T-cell (primary cell): Measurements from ENCODE around the gene GJA3. TPM values are rescaled to one million over a fixed set of nuclear protein-coding genes. Genes with fewer than 3 reads are reported as not detected.

Source experiments
- ATAC-seq, 4 experiments: fragments of 200-7000 bp in 3 of 4; fragments of 150-1000 bp in 1 of 4; cut with Tn5 transposase; replicated peaks in 1 of 4; 1 replicate in 3 of 4; 2 replicates in 1 of 4; pipeline ENCODE4 v1.10.0; 2021; ENCODE audit warnings: moderate library complexity in 3 of 4, mild to moderate bottlenecking in 2 of 4, moderate number of reproducible peaks in 1 of 4
- CTCF ChIA-PET, 2 donors: fragments of 300-600 bp; sonication (Branson Sonifier 250); formaldehyde crosslinking; loops; one replicate each; lab custom pipeline; 2022; ENCODE audit warnings: antibody characterized with exemption in 2 of 2; lab: Charles Lee
- POLR2A ChIA-PET, 2 donors: fragments of 300-600 bp; sonication (Branson Sonifier 250); formaldehyde crosslinking; loops; one replicate each; lab custom pipeline; 2022; ENCODE audit warnings: antibody characterized with exemption in 2 of 2; lab: Charles Lee
- DNase-seq, 35 experiments: peaks; one replicate each; pipeline versions ENCODE4 v3.0.0 to v3.0.0-alpha.2; 2013 to 2023
- H3K27ac ChIP-seq: one replicate; pipeline ENCODE4 v1.5.1; 2013; ENCODE audit warnings: low read length
- H3K27me3 ChIP-seq, 2 experiments: replicated peaks in 1 of 2; 1 replicate in 1 of 2; 2 replicates in 1 of 2; pipeline versions ENCODE4 v1.6.1 to v1.7.0; 2013; ENCODE audit warnings: low read length in 1 of 2, mixed read lengths in 1 of 2; ENCODE audit not compliant: control insufficient read depth in 2 of 2, insufficient read depth in 2 of 2; ENCODE audit errors: extremely low read depth in 1 of 2
- H3K36me3 ChIP-seq, 2 donors: 1 replicate in 1 of 2; 2 replicates in 1 of 2; pipeline versions ENCODE4 v1.6.1 to v1.7.0; 2013; ENCODE audit warnings: low read length in 1 of 2; ENCODE audit not compliant: control insufficient read depth in 2 of 2, insufficient read depth in 1 of 2; ENCODE audit errors: extremely low read depth in 1 of 2
- H3K4me1 ChIP-seq, 2 experiments: 1 replicate in 1 of 2; 2 replicates in 1 of 2; pipeline versions ENCODE4 v1.6.1 to v1.7.0; 2013; ENCODE audit warnings: low read length in 2 of 2, mixed read lengths in 1 of 2; ENCODE audit not compliant: insufficient read depth in 2 of 2, control insufficient read depth in 1 of 2; ENCODE audit errors: extremely low read depth in 1 of 2
- H3K4me3 ChIP-seq, 2 donors: 1 replicate in 1 of 2; 2 replicates in 1 of 2; pipeline versions ENCODE4 v1.5.1 to v1.7.0; 2013; ENCODE audit warnings: mild to moderate bottlenecking in 2 of 2, low read length in 1 of 2, moderate library complexity in 1 of 2; ENCODE audit not compliant: control insufficient read depth in 1 of 2; ENCODE audit errors: extremely low read depth in 1 of 2
- H3K9me3 ChIP-seq: 2 replicates; pipeline ENCODE4 v1.7.0; 2013
- H3K27ac Mint-ChIP-seq, 2 donors: one replicate each; pipeline ENCODE4 v1.8.0; 2020 to 2021; ENCODE audit warnings: mild to moderate bottlenecking in 2 of 2, mixed read lengths in 2 of 2
- H3K27me3 Mint-ChIP-seq, 2 donors: one replicate each; pipeline ENCODE4 v1.8.0; 2021 to 2022; ENCODE audit warnings: mixed read lengths in 2 of 2
- H3K36me3 Mint-ChIP-seq: one replicate; pipeline ENCODE4 v1.8.0; 2021; ENCODE audit warnings: mixed read lengths
- H3K4me1 Mint-ChIP-seq, 3 donors: one replicate each; pipeline ENCODE4 v1.8.0; 2020 to 2022; ENCODE audit warnings: mixed read lengths in 3 of 3, mild to moderate bottlenecking in 1 of 3
- H3K4me3 Mint-ChIP-seq, 3 donors: one replicate each; pipeline ENCODE4 v1.8.0; 2020 to 2022; ENCODE audit warnings: mild to moderate bottlenecking in 3 of 3, mixed read lengths in 3 of 3, moderate library complexity in 3 of 3
- H3K9me3 Mint-ChIP-seq, 3 donors: one replicate each; pipeline ENCODE4 v1.8.0; 2020 to 2022; ENCODE audit warnings: mixed read lengths in 3 of 3
- WGBS: methylation state at CpG from one replicate; pipeline ENCODE4 v1.1.5; 2013; ENCODE audit warnings: missing lambda C conversion rate; ENCODE audit not compliant: insufficient coverage; 5-methylcytosine and 5-hydroxymethylcytosine counted together
- total RNA-seq, 35 experiments: library from RNA in 6 of 35; stranded (reverse) in 6 of 35; fragments of 120-200 nt in 1 of 35; gene quantifications; one replicate each; pipeline versions ENCODE4 v1.2.1 to v1.2.4 and lab custom pipeline; 2013 to 2026

GJA3 gene
- total RNA-seq (under 1 TPM; 0.10 to 0.93 (median 0.42) TPM), total RNA-seq (lab: John Stamatoyannopoulos, UW) (0.08 to 2.1 (median 0.75) reads per million in 29 experiments)
- total RNA-seq (2013), result 0.22 TPM

- Mint-ChIP-seq H3K9me3 (no peaks in the 10 kb centered on the region), H3K36me3 (no peaks in the 10 kb centered on the region), H3K4me3 (peak within 1 kb of the TSS; percentile 81 to 85 (median 82)), H3K4me1 (peaks cover 17 to 22% (median 18%) of the 10 kb centered on the region in 3 donors), H3K27ac (peak within 1 kb of the TSS in 1 of 2 donors; percentile 72), H3K27me3 (peaks cover 19 to 56% of the 10 kb centered on the region in 2 donors)
- Histone ChIP-seq H3K4me3 (peak within 1 kb of the TSS; percentile 43 to 77), H3K9me3 (no peaks in the 10 kb centered on the region), H3K4me1 (peaks cover 4 to 20% of the 10 kb centered on the region in 2 experiments), H3K27me3 (peaks cover 19 to 43% of the 10 kb centered on the region in 2 experiments), H3K36me3 (no peaks in the 10 kb centered on the region), H3K27ac (no peak within 1 kb of the TSS)
- ChIA-PET POLR2A (no interaction called here), CTCF (interaction anchor here in 1 of 2 donors (0.6 to 0.7 kb wide), 2 partner anchors 71 to 1518 kb away, joined by 3 read pairs; no protein-coding TSS in a partner anchor)
- ATAC-seq, result peak; percentile 73 to 78 (median 74)
- peak in 34 of 35 experiments; percentile 5 to 67 (median 40) for DNase-seq
- WGBS, result 2% methylated on average over 89 of the region's 93 CpGs
These were observed at the start of gene GJA3 for GRCh38 chr13:20160306-20161274. Gene GJA3 (minus strand): TSS chr13:20161052. CDS start chr13:20143288, 17,764 bp downstream.

DNA sequence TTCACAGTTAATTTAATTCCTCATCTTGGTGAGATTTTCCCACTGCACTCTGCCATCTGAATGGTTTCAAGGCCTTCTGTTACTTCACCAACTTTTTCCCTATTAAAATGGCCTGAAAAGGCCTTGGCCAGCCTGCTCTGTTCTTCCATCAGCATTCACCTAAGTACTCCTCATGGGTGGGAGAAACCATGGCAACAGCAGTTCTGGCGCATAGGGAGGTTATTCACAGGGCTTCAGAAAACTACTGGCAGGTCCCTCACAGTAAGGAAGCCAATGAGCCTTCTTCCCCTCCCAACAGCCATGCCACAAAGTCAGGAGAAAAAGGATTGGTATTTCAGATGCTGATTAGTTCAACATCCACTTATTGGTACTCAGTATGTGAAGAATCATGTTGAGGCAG lies 49.1 kb upstream of the GJA3 start:
- Mint-ChIP-seq H3K4me3 (no peak overlapping the region), H3K36me3 (no peaks in the 10 kb centered on the region), H3K27me3 (peaks cover 18 to 33% of the 10 kb centered on the region in 2 donors), H3K4me1 (peaks cover 0 to 9% (median 0%) of the 10 kb centered on the region in 3 donors), H3K9me3 (peaks cover 2 to 7% (median 7%) of the 10 kb centered on the region in 3 donors), H3K27ac (no peak overlapping the region)
- Histone ChIP-seq H3K27ac (no peak overlapping the region), H3K36me3 (no peaks in the 10 kb centered on the region), H3K27me3 (peaks cover 0 to 23% of the 10 kb centered on the region in 2 experiments), H3K4me1 (no peaks in the 10 kb centered on the region), H3K9me3 (no peaks in the 10 kb centered on the region), H3K4me3 (no peak overlapping the region)
- no CpG with 5 or more reads among the region's 1 CpG for WGBS
- POLR2A ChIA-PET, result no interaction called here
- ATAC-seq, result no peak
- no peak for DNase-seq
- CTCF ChIA-PET, result interaction anchor here in 1 of 2 donors (1.1 kb wide), 1 partner anchor 28 kb away, joined by 4 read pairs; no protein-coding TSS in a partner anchor

DNA sequence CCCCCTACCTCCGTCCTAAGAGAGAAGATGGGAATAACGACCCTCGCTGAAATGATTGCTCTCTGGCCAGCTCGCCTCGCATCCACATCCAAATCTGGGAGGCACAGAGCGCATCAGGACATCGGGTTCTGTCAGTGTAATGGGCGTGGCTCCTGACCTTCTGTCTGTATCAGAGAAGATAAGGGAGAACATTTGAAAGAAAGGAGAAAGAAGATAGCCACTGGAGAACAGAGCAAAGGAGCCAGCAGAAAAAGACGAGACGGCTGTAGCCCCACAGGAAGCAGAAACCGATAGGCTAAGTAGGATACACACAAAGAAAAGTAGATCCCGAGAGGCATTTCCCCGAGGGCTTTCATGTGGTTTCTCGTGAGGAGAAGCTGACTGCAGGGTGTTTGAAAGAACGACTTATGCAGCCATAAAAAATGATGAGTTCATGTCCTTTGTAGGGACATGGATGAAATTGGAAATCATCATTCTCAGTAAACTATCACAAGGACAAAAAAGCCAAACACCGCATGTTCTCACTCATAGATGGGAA lies 45.9 kb upstream of the GJA3 start:
- ChIA-PET POLR2A (no interaction called here), CTCF (no interaction called here)
- no peak overlapping the region for H3K27ac ChIP-seq
- H3K4me3 Mint-ChIP-seq, result no peak overlapping the region
- no peak overlapping the region for H3K27ac Mint-ChIP-seq
- DNase-seq, result no peak
- peaks cover 0 to 7% (median 0%) of the 10 kb centered on the region in 3 donors for H3K9me3 Mint-ChIP-seq
- WGBS, result 57% methylated on average over 13 of the region's 16 CpGs
- peaks cover 0 to 27% of the 10 kb centered on the region in 2 experiments for H3K27me3 ChIP-seq
- no peak overlapping the region for H3K4me3 ChIP-seq
- peaks cover 0 to 9% (median 0%) of the 10 kb centered on the region in 3 donors for H3K4me1 Mint-ChIP-seq
- no peak for ATAC-seq
- H3K4me1 ChIP-seq, result no peaks in the 10 kb centered on the region
- H3K9me3 ChIP-seq, result no peaks in the 10 kb centered on the region
- no peaks in the 10 kb centered on the region for H3K36me3 ChIP-seq
- peaks cover 19 to 31% of the 10 kb centered on the region in 2 donors for H3K27me3 Mint-ChIP-seq
- no peaks in the 10 kb centered on the region for H3K36me3 Mint-ChIP-seq

GRCh38 chr13:20206065-20206697 lies 45.3 kb upstream of the GJA3 start:
- ATAC-seq, result no peak
- H3K36me3 ChIP-seq, result no peaks in the 10 kb centered on the region
- no peak overlapping the region for H3K4me3 ChIP-seq
- no peaks in the 10 kb centered on the region for H3K9me3 ChIP-seq
- H3K27ac ChIP-seq, result no peak overlapping the region
- POLR2A ChIA-PET, result no interaction called here
- CTCF ChIA-PET, result no interaction called here
- H3K4me3 Mint-ChIP-seq, result no peak overlapping the region
- peaks cover 21 to 31% of the 10 kb centered on the region in 2 donors for H3K27me3 Mint-ChIP-seq
- peaks cover 0 to 9% (median 0%) of the 10 kb centered on the region in 3 donors for H3K4me1 Mint-ChIP-seq
- no peaks in the 10 kb centered on the region for H3K36me3 Mint-ChIP-seq
- WGBS, result 80% methylated on average over 9 of the region's 11 CpGs
- H3K4me1 ChIP-seq, result no peaks in the 10 kb centered on the region
- peaks cover 0 to 27% of the 10 kb centered on the region in 2 experiments for H3K27me3 ChIP-seq
- H3K9me3 Mint-ChIP-seq, result peaks cover 0 to 10% (median 0%) of the 10 kb centered on the region in 3 donors
- no peak for DNase-seq
- no peak overlapping the region for H3K27ac Mint-ChIP-seq

- Mint-ChIP-seq H3K4me1 (peaks cover 13 to 14% (median 13%) of the 10 kb centered on the region in 3 donors), H3K27ac (no peak overlapping the region), H3K36me3 (no peaks in the 10 kb centered on the region), H3K9me3 (peaks cover 0 to 10% (median 0%) of the 10 kb centered on the region in 3 donors), H3K27me3 (peaks cover 30 to 45% of the 10 kb centered on the region in 2 donors), H3K4me3 (no peak overlapping the region)
- H3K9me3 ChIP-seq, result no peaks in the 10 kb centered on the region
- ATAC-seq, result no peak
- H3K4me3 ChIP-seq, result no peak overlapping the region
- H3K27ac ChIP-seq, result no peak overlapping the region
- H3K4me1 ChIP-seq, result peaks cover 2 to 8% of the 10 kb centered on the region in 2 experiments
- WGBS, result no CpG with 5 or more reads among the region's 1 CpG
- DNase-seq, result no peak
- peaks cover 12 to 23% of the 10 kb centered on the region in 2 experiments for H3K27me3 ChIP-seq
- ChIA-PET POLR2A (no interaction called here), CTCF (interaction anchor here in 1 of 2 donors (0.6 to 2.4 kb wide), 3 partner anchors 12 to 726 kb away, joined by 3 to 9 read pairs (median 4); no protein-coding TSS in a partner anchor)
- no peaks in the 10 kb centered on the region for H3K36me3 ChIP-seq
These were observed 37.9 kb upstream of the GJA3 start for GRCh38 chr13:20198781-20199180.
